ENCODE measurements around the gene GADD45B.

DNA sequence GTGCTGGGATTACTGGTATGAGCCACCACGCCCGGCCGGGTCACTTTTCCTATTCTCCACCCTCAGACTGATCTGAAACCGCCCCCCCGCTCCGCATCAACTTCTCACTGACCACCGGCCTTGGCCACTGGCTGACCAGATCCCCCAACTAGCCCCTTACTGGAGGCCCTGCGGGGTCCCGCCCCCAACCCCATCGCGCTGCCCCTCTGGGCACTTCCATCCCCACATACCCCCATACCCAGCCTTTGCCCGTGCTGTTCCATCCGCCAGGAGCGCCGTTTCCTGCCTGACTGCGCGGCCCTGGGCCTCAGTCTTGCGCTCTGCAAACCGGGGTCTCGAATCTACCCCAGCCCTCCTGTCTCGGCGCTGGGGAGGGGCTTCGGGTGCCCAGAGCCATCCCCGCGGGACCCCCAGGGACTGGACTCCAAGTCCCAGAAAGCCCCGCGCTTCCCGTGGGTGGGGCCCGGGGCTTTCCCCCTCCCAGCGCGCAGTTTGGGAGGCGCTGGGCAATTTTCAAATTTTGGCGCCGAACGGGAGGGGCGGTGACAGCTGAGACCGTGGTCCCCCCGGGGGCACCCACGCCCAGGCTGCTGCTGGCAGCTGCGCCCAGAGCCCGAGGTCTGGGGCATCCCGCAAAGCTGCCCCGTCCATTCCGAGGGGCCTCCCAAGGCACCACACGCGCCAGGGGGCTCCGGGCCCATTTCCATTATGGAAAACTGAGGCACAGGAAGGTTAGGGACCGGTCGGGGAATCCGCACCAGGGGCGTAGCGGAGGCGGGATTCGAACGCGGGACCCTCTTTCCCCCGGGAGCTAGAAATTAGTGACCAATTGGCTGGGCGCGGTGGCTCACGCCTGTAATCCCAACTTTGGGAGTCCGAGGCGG, 13.9 kb upstream of the GADD45B start:
- TF ChIP-seq ZNF24 (IDR thresholded peaks at IDR 0.05) (no peak), POLR2A (IDR thresholded peaks at IDR 0.05; ENCODE audit: low read depth, low read length) (peak; percentile 62), EZH2 (IDR thresholded peaks at IDR 0.05; ENCODE audit: borderline replicate concordance, control insufficient read depth, low read depth, low read length) (no peak), POLR2AphosphoS5 (IDR thresholded peaks at IDR 0.05; ENCODE audit: low read length) (no peak), CHD1 (IDR thresholded peaks at IDR 0.05; ENCODE audit: low read depth, low read length) (no peak), HDAC2 (IDR thresholded peaks at IDR 0.05) (no peak), KLF5 (IDR thresholded peaks at IDR 0.05; ENCODE audit: partially characterized antibody) (no peak), SMARCA5 (IDR thresholded peaks at IDR 0.05) (no peak), EP300 (IDR thresholded peaks at IDR 0.05; ENCODE audit: borderline replicate concordance in 1 of 2, control insufficient read depth in 1 of 2, low read depth in 2 of 2, low read length in 2 of 2) (no peak), ZNF384 (IDR thresholded peaks at IDR 0.05; ENCODE audit: borderline replicate concordance, low read depth, low read length) (no peak), MTA3 (IDR thresholded peaks at IDR 0.05; ENCODE audit: borderline replicate concordance, low read length) (no peak), FOXK2 (IDR thresholded peaks at IDR 0.05) (no peak)
- TF ChIP-seq, protein P1, sequence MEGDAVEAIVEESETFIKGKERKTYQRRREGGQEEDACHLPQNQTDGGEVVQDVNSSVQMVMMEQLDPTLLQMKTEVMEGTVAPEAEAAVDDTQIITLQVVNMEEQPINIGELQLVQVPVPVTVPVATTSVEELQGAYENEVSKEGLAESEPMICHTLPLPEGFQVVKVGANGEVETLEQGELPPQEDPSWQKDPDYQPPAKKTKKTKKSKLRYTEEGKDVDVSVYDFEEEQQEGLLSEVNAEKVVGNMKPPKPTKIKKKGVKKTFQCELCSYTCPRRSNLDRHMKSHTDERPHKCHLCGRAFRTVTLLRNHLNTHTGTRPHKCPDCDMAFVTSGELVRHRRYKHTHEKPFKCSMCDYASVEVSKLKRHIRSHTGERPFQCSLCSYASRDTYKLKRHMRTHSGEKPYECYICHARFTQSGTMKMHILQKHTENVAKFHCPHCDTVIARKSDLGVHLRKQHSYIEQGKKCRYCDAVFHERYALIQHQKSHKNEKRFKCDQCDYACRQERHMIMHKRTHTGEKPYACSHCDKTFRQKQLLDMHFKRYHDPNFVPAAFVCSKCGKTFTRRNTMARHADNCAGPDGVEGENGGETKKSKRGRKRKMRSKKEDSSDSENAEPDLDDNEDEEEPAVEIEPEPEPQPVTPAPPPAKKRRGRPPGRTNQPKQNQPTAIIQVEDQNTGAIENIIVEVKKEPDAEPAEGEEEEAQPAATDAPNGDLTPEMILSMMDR (IDR thresholded peaks at IDR 0.05 in 2 of 3, conservative IDR thresholded peaks at IDR 0.05 in 1 of 3; ENCODE audit: control insufficient read depth in 2 of 3, extremely low read depth in 1 of 3, insufficient read depth in 1 of 3, low read depth in 3 of 3, low read length in 3 of 3), result peak; percentile 10 to 45 (median 10); a peak in 3 of 6 replicates
